ENCODE data around the gene SEMG1. TPM values are rescaled to one million over a fixed set of nuclear protein-coding genes. Genes with fewer than 3 reads are reported as not detected.

Gene SEMG1
- polyA plus RNA-seq, 3 donors = not detected

Other genes starting within 250 kb of the SEMG1 start
- gene TOMM34, start 246.6 kb upstream of the SEMG1 start, polyA plus RNA-seq (ENCODE audit: insufficient read length in 3 of 3) = 10 to 100 TPM; 42.8 to 45.9 (median 43.9) TPM
- 10 to 100 TPM; 15.6 to 17.5 (median 17.0) TPM for gene STK4, start 240.5 kb upstream of the SEMG1 start, polyA plus RNA-seq (ENCODE audit: insufficient read length in 3 of 3)
- under 1 TPM; 0.33 to 0.64 (median 0.53) TPM for gene KCNS1, start 105.9 kb upstream of the SEMG1 start, polyA plus RNA-seq (ENCODE audit: insufficient read length in 3 of 3)
- gene WFDC5, start 91.9 kb upstream of the SEMG1 start, polyA plus RNA-seq (ENCODE audit: insufficient read length in 3 of 3) = not detected
- gene WFDC12, start 82.6 kb upstream of the SEMG1 start, polyA plus RNA-seq (ENCODE audit: insufficient read length in 3 of 3) = not detected
- gene PI3, start 32.1 kb upstream of the SEMG1 start, polyA plus RNA-seq (ENCODE audit: insufficient read length in 3 of 3) = not detected
- gene SEMG2, start 14.3 kb downstream of the SEMG1 start, polyA plus RNA-seq (ENCODE audit: insufficient read length in 3 of 3) = under 1 TPM in 1 of 3 donors, not detected in 2; 0.11 TPM
- not detected for gene SLPI, start 47.5 kb downstream of the SEMG1 start, polyA plus RNA-seq (ENCODE audit: insufficient read length in 3 of 3)
- not detected for gene RBPJL, start 99.8 kb downstream of the SEMG1 start, polyA plus RNA-seq (ENCODE audit: insufficient read length in 3 of 3)
- under 1 TPM; 0.13 to 0.33 (median 0.17) TPM for gene MATN4, start 101.3 kb downstream of the SEMG1 start, polyA plus RNA-seq (ENCODE audit: insufficient read length in 3 of 3)
- 100 to 1,000 TPM; 163 to 174 (median 172) TPM for gene SDC4, start 141.4 kb downstream of the SEMG1 start, polyA plus RNA-seq (ENCODE audit: insufficient read length in 3 of 3)
- gene SYS1, start 156.1 kb downstream of the SEMG1 start, polyA plus RNA-seq (ENCODE audit: insufficient read length in 3 of 3) = 10 to 100 TPM; 32.3 to 33.8 (median 33.8) TPM
- gene TP53TG5, start 171.3 kb downstream of the SEMG1 start, polyA plus RNA-seq (ENCODE audit: insufficient read length in 3 of 3) = 1 to 10 TPM in 1 of 3 donors, under 1 TPM in 2; 0.76 to 1.3 (median 0.79) TPM
- 10 to 100 TPM; 25.0 to 31.1 (median 27.0) TPM for gene DBNDD2, start 201.3 kb downstream of the SEMG1 start, polyA plus RNA-seq (ENCODE audit: insufficient read length in 3 of 3)
- 100 to 1,000 TPM in 1 of 3 donors, 10 to 100 TPM in 2; 90.8 to 101 (median 97.5) TPM for gene PIGT, start 209.1 kb downstream of the SEMG1 start, polyA plus RNA-seq (ENCODE audit: insufficient read length in 3 of 3)